ENCODE measurements around the gene OXSR1. TPM values are rescaled to one million over a fixed set of nuclear protein-coding genes. Genes with fewer than 3 reads are reported as not detected.

The OXSR1 gene
- total and polyA plus RNA-seq, 2 of the 13 experiments (the other 11 are each of a cell fraction or from before 2014, with no cell fraction given): 27.4 to 32.6 TPM

DNA sequence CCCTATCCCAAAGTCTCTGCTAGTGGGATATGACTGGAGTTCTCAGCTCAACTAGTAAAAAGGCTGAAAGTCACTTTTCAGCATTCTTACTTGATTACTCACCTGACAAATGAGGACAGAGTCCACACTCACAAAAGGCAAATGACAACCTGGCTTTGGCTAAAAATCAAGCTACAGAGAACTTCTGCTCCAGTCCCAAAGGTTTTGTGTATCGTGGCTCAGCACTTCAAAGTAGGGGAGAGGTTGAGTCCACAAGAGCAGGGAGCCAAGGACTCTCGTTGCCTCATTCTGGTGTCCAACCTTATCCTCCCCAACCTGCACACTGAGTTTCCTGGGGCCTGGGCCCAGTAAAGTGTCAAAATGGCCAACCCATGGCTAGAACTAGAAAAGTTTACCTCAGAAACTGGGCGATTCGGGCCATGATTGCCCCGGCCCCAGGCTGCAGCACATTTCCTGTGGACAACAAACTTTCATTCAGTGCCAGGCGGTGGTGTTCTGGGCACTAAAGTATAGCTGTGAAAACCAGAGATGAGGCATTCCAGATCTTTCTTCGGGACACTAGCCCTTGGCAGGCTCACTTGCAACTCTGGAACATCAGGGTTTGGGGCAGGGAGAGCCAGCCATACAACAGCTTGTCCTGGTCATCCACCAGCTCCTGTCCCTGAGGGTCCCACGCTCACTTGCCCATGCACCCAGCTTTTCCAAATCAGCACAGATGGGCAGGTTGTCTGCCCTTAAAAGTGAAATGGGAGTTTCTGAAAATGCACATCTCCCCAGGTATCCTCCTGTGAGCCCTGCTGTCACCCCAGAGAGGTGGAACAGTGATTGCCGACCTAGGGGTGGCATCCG lies 31.6 kb upstream of the OXSR1 start (continued):
- TF ChIP-seq, protein P1, sequence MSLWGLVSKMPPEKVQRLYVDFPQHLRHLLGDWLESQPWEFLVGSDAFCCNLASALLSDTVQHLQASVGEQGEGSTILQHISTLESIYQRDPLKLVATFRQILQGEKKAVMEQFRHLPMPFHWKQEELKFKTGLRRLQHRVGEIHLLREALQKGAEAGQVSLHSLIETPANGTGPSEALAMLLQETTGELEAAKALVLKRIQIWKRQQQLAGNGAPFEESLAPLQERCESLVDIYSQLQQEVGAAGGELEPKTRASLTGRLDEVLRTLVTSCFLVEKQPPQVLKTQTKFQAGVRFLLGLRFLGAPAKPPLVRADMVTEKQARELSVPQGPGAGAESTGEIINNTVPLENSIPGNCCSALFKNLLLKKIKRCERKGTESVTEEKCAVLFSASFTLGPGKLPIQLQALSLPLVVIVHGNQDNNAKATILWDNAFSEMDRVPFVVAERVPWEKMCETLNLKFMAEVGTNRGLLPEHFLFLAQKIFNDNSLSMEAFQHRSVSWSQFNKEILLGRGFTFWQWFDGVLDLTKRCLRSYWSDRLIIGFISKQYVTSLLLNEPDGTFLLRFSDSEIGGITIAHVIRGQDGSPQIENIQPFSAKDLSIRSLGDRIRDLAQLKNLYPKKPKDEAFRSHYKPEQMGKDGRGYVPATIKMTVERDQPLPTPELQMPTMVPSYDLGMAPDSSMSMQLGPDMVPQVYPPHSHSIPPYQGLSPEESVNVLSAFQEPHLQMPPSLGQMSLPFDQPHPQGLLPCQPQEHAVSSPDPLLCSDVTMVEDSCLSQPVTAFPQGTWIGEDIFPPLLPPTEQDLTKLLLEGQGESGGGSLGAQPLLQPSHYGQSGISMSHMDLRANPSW (CRISPR knock-in tag; IDR thresholded peaks at IDR 0.05; ENCODE audit: borderline replicate concordance): no peak; the same call in 1 of the 2 replicates
- TF ChIP-seq ATF7 (IDR thresholded peaks at IDR 0.05) (peak; percentile 70; the same call in 1 of the 2 replicates), ATF7 (CRISPR knock-in tag; IDR thresholded peaks at IDR 0.05) (peak; percentile 74; the same call in 1 of the 2 replicates), TCF7L2 (IDR thresholded peaks at IDR 0.05; ENCODE audit: low read depth, low read length) (peak; percentile 31; the same call in 1 of the 2 replicates), POLR2A (IDR thresholded peaks at IDR 0.05; ENCODE audit: insufficient read depth in 1 of 2, low read depth in 2 of 2, low read length in 2 of 2) (peak in 1 of 2 experiments; percentile 76; a peak in 2 of 4 replicates), ONECUT2 (CRISPR knock-in tag; IDR thresholded peaks at IDR 0.05) (no peak), POGZ (CRISPR knock-in tag; IDR thresholded peaks at IDR 0.05) (peak; percentile 80)
- TF ChIP-seq, protein P2, sequence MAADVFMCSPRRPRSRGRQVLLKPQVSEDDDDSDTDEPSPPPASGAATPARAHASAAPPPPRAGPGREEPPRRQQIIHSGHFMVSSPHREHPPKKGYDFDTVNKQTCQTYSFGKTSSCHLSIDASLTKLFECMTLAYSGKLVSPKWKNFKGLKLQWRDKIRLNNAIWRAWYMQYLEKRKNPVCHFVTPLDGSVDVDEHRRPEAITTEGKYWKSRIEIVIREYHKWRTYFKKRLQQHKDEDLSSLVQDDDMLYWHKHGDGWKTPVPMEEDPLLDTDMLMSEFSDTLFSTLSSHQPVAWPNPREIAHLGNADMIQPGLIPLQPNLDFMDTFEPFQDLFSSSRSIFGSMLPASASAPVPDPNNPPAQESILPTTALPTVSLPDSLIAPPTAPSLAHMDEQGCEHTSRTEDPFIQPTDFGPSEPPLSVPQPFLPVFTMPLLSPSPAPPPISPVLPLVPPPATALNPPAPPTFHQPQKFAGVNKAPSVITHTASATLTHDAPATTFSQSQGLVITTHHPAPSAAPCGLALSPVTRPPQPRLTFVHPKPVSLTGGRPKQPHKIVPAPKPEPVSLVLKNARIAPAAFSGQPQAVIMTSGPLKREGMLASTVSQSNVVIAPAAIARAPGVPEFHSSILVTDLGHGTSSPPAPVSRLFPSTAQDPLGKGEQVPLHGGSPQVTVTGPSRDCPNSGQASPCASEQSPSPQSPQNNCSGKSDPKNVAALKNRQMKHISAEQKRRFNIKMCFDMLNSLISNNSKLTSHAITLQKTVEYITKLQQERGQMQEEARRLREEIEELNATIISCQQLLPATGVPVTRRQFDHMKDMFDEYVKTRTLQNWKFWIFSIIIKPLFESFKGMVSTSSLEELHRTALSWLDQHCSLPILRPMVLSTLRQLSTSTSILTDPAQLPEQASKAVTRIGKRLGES (CRISPR knock-in tag; IDR thresholded peaks at IDR 0.05; ENCODE audit: borderline replicate concordance): no peak
- TF ChIP-seq, protein P3, sequence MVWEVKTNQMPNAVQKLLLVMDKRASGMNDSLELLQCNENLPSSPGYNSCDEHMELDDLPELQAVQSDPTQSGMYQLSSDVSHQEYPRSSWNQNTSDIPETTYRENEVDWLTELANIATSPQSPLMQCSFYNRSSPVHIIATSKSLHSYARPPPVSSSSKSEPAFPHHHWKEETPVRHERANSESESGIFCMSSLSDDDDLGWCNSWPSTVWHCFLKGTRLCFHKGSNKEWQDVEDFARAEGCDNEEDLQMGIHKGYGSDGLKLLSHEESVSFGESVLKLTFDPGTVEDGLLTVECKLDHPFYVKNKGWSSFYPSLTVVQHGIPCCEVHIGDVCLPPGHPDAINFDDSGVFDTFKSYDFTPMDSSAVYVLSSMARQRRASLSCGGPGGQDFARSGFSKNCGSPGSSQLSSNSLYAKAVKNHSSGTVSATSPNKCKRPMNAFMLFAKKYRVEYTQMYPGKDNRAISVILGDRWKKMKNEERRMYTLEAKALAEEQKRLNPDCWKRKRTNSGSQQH (CRISPR knock-in tag; IDR thresholded peaks at IDR 0.05; ENCODE audit: low read depth): 0 out of 2 replicates have a peak, but pooled peaks have one; percentile 27
- TF ChIP-seq, protein P4, sequence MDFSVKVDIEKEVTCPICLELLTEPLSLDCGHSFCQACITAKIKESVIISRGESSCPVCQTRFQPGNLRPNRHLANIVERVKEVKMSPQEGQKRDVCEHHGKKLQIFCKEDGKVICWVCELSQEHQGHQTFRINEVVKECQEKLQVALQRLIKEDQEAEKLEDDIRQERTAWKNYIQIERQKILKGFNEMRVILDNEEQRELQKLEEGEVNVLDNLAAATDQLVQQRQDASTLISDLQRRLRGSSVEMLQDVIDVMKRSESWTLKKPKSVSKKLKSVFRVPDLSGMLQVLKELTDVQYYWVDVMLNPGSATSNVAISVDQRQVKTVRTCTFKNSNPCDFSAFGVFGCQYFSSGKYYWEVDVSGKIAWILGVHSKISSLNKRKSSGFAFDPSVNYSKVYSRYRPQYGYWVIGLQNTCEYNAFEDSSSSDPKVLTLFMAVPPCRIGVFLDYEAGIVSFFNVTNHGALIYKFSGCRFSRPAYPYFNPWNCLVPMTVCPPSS (IDR thresholded peaks at IDR 0.05): no peak
- TF ChIP-seq, protein P5, sequence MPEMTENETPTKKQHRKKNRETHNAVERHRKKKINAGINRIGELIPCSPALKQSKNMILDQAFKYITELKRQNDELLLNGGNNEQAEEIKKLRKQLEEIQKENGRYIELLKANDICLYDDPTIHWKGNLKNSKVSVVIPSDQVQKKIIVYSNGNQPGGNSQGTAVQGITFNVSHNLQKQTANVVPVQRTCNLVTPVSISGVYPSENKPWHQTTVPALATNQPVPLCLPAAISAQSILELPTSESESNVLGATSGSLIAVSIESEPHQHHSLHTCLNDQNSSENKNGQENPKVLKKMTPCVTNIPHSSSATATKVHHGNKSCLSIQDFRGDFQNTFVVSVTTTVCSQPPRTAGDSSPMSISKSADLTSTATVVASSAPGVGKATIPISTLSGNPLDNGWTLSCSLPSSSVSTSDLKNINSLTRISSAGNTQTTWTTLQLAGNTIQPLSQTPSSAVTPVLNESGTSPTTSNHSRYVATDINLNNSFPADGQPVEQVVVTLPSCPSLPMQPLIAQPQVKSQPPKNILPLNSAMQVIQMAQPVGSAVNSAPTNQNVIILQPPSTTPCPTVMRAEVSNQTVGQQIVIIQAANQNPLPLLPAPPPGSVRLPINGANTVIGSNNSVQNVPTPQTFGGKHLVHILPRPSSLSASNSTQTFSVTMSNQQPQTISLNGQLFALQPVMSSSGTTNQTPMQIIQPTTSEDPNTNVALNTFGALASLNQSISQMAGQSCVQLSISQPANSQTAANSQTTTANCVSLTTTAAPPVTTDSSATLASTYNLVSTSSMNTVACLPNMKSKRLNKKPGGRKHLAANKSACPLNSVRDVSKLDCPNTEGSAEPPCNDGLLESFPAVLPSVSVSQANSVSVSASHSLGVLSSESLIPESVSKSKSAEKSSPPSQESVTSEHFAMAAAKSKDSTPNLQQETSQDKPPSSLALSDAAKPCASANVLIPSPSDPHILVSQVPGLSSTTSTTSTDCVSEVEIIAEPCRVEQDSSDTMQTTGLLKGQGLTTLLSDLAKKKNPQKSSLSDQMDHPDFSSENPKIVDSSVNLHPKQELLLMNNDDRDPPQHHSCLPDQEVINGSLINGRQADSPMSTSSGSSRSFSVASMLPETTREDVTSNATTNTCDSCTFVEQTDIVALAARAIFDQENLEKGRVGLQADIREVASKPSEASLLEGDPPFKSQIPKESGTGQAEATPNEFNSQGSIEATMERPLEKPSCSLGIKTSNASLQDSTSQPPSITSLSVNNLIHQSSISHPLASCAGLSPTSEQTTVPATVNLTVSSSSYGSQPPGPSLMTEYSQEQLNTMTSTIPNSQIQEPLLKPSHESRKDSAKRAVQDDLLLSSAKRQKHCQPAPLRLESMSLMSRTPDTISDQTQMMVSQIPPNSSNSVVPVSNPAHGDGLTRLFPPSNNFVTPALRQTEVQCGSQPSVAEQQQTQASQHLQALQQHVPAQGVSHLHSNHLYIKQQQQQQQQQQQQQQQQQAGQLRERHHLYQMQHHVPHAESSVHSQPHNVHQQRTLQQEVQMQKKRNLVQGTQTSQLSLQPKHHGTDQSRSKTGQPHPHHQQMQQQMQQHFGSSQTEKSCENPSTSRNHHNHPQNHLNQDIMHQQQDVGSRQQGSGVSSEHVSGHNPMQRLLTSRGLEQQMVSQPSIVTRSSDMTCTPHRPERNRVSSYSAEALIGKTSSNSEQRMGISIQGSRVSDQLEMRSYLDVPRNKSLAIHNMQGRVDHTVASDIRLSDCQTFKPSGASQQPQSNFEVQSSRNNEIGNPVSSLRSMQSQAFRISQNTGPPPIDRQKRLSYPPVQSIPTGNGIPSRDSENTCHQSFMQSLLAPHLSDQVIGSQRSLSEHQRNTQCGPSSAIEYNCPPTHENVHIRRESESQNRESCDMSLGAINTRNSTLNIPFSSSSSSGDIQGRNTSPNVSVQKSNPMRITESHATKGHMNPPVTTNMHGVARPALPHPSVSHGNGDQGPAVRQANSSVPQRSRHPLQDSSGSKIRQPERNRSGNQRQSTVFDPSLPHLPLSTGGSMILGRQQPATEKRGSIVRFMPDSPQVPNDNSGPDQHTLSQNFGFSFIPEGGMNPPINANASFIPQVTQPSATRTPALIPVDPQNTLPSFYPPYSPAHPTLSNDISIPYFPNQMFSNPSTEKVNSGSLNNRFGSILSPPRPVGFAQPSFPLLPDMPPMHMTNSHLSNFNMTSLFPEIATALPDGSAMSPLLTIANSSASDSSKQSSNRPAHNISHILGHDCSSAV (CRISPR knock-in tag; IDR thresholded peaks at IDR 0.05; ENCODE audit: borderline replicate concordance): no peak
